Measurements from ENCODE around the gene TRIM56. TPM values are rescaled to one million over a fixed set of nuclear protein-coding genes. Genes with fewer than 3 reads are reported as not detected.
"Not testable (repeated sequence)": the region's sequence is repeated elsewhere in the genome, so short reads cannot be mapped to it uniquely, and the experiment has no call there.

TRIM56 gene
- total RNA-seq, 4 donors from 2014 or later, result 9.7 to 73.0 (median 26.3) TPM

- H3K27me3 ChIP-seq, result no peaks in the 10 kb centered on the region
- no peaks in the 10 kb centered on the region for H3K9me3 ChIP-seq
- H3K27ac ChIP-seq, result peak overlapping the region; percentile 57 to 97
- intact Hi-C loops (cut with DNase I; ENCODE audit: low total_unique reads), result no loop called here
- no peaks in the 10 kb centered on the region for H3K36me3 ChIP-seq
- DNase-seq, result no peak
- H3K4me3 ChIP-seq, result no peak overlapping the region
- no peak for TF ChIP-seq POLR2A (IDR thresholded peaks at IDR 0.05)
- H3K4me1 ChIP-seq, result peaks cover 0 to 6% of the 10 kb centered on the region in 2 donors
These were observed 31.6 kb downstream of the TRIM56 start for GRCh38 chr7:101116898-101117297.

GRCh38 chr7:101118856-101119255, 33.6 kb downstream of the TRIM56 start:
- Histone ChIP-seq H3K36me3 (no peaks in the 10 kb centered on the region), H3K27ac (peak overlapping the region in 1 of 2 donors; percentile 97), H3K4me3 (no peak overlapping the region), H3K27me3 (no peaks in the 10 kb centered on the region), H3K4me1 (peaks cover 0 to 3% of the 10 kb centered on the region in 2 donors), H3K9me3 (no peaks in the 10 kb centered on the region)
- no peak for DNase-seq
- intact Hi-C loops (cut with DNase I; ENCODE audit: low total_unique reads), result no loop called here
- TF ChIP-seq POLR2A (IDR thresholded peaks at IDR 0.05), result no peak

- Histone ChIP-seq H3K27ac (peak overlapping the region; percentile 39 to 97), H3K27me3 (no peaks in the 10 kb centered on the region), H3K9me3 (no peaks in the 10 kb centered on the region), H3K4me3 (no peak overlapping the region), H3K4me1 (peaks cover 0 to 11% of the 10 kb centered on the region in 2 donors), H3K36me3 (no peaks in the 10 kb centered on the region)
- no peak for DNase-seq
- TF ChIP-seq POLR2A (IDR thresholded peaks at IDR 0.05) (no peak), CTCF (IDR thresholded peaks at IDR 0.05) (no peak)
- intact Hi-C loops (cut with DNase I; ENCODE audit: low total_unique reads), result no loop called here
These were observed 34.6 kb downstream of the TRIM56 start for GRCh38 chr7:101119876-101120275.

- H3K4me1 ChIP-seq, result peaks cover 0 to 16% of the 10 kb centered on the region in 2 donors
These were observed 35.0 kb downstream of the TRIM56 start for GRCh38 chr7:101120315-101120714.

GRCh38 chr7:101121631-101121990, 36.3 kb downstream of the TRIM56 start:
- not testable (repeated sequence) for DNase-seq, H3K4me3 ChIP-seq

More at GRCh38 chr7:101120315-101120714, 35.0 kb downstream of the TRIM56 start:
- no peak overlapping the region for H3K4me3 ChIP-seq
- peak overlapping the region; percentile 39 to 97 for H3K27ac ChIP-seq
- TF ChIP-seq CTCF (IDR thresholded peaks at IDR 0.05), result no peak
- no peaks in the 10 kb centered on the region for H3K9me3 ChIP-seq
- no peaks in the 10 kb centered on the region for H3K27me3 ChIP-seq
- DNase-seq, result no peak
- intact Hi-C loops (cut with DNase I; ENCODE audit: low total_unique reads), result no loop called here
- no peaks in the 10 kb centered on the region for H3K36me3 ChIP-seq

GRCh38 chr7:101121991-101122932, 37.0 kb downstream of the TRIM56 start:
- Histone ChIP-seq H3K27me3 (no peaks in the 10 kb centered on the region), H3K4me1 (peaks cover 0 to 26% of the 10 kb centered on the region in 2 donors), H3K9me3 (no peaks in the 10 kb centered on the region), H3K36me3 (no peaks in the 10 kb centered on the region), H3K4me3 (peak overlapping the region; percentile 30 to 36), H3K27ac (peak overlapping the region; percentile 90 to 97)
- DNase-seq, result peak; percentile 87 to 92
- TF ChIP-seq CTCF (IDR thresholded peaks at IDR 0.05) (peak in 1 of 4 experiments; percentile 8), POLR2A (IDR thresholded peaks at IDR 0.05) (peak; percentile 61 to 68)
- intact Hi-C loops (cut with DNase I; ENCODE audit: low total_unique reads), result no loop called here

More at GRCh38 chr7:101121631-101121990, 36.3 kb downstream of the TRIM56 start:
- peak overlapping the region; percentile 90 to 97 for H3K27ac ChIP-seq
- H3K4me1 ChIP-seq, result peaks cover 0 to 25% of the 10 kb centered on the region in 2 donors
- H3K9me3 ChIP-seq; H3K36me3 ChIP-seq; H3K27me3 ChIP-seq; intact Hi-C loops (cut with DNase I; ENCODE audit: low total_unique reads): not testable (repeated sequence)

Measured in uterus (tissue), 4 donors.